Fibroblast of skin of right quadriceps (primary cell): Measurements from ENCODE around the gene CPOX.
A peak's percentile ranks its signal among the peaks of the same experiment; 100 is the strongest.
"Not testable (repeated sequence)": the region's sequence is repeated elsewhere in the genome, so short reads cannot be mapped to it uniquely, and the experiment has no call there.

Source experiments
- DNase-seq: peaks from one replicate; pipeline ENCODE4 v3.0.0-alpha.2; 2013

The CPOX gene

GRCh38 chr3:98561727-98562521 is 31.5 kb downstream of the CPOX start:
- DNase-seq, result peak; percentile 7

DNA sequence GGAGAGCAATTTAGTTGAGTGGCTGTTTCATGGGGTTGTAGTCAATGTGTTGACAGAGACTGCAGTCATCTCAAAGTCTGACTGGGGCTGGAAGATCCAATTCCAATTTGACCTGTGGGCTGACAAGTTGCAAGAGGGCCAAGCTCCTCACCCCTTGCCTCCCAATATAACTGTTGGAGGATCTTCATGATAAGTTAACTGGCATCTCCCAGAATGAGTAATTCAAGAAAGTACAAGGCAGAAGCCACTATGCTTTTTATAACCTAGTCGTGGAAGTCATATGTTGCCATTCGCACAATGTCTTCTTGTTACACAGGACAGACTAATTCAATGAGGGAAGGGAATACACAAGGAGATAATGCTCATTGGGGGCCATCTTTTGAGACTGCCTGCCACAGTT is 32.5 kb downstream of the CPOX start:
- no peak for DNase-seq

DNA sequence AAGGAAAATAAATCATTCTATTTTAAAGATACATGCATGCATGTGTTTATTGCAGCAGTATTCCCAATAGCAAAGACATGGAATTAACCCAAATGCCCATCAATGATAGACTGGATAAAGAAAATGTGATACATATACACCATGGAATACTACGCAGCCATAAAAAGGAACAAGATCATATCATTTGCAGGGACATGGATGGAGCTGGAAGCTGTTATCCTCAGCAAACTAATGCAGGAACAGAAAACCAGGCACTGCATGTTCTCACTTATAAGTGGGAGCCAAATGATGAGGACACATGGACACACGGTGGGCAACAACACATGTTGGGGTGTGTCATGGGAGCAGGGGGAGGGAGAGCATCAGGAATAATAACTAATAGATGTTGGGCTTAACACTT is 33.6 kb downstream of the CPOX start:
- DNase-seq, result not testable (repeated sequence)

GRCh38 chr3:98558100-98558827 is 35.1 kb downstream of the CPOX start:
- DNase-seq, result no peak

- no peak for DNase-seq
These were observed 35.9 kb downstream of the CPOX start for GRCh38 chr3:98557324-98558010.

GRCh38 chr3:98556164-98557130 is 37.0 kb downstream of the CPOX start:
- no peak for DNase-seq

GRCh38 chr3:98555025-98555379 is 38.4 kb downstream of the CPOX start:
- no peak for DNase-seq

DNA sequence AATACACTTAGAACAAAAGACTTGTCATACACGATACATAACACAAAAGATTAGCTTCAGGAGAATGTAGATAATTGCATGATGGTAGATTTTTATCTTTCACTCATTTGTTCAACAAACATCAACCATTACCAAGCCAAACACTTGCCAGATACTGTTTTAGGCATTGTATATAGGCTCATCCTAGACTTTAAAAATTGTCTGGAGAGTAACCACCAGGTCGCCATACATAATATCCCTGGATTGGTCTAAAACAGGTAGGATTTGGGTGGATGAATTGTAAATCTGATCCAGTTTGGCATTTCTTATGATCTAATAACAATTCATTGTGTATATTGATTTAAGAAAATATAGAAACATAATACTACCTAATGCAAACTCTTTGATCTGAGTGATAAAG is 38.8 kb downstream of the CPOX start:
- no peak for DNase-seq

DNA sequence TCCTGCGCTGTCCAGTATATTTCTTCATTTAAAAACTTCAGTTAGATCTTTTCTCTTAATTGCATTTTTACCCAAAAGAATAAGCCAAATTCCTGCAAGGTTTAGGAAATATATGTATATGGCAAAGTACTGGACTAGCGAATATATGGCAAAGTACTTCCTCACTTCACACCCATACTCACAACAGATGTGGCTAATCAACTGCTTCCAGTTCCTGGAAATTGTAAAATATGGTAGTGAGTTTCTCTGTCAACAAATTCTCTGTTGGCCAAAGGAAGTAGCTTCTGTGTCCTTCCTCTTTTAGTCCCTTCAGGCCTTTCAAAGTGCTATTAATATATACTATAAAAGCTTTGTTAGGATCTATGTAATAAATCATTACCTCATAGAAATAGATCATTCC is 39.7 kb downstream of the CPOX start:
- no peak for DNase-seq

DNA sequence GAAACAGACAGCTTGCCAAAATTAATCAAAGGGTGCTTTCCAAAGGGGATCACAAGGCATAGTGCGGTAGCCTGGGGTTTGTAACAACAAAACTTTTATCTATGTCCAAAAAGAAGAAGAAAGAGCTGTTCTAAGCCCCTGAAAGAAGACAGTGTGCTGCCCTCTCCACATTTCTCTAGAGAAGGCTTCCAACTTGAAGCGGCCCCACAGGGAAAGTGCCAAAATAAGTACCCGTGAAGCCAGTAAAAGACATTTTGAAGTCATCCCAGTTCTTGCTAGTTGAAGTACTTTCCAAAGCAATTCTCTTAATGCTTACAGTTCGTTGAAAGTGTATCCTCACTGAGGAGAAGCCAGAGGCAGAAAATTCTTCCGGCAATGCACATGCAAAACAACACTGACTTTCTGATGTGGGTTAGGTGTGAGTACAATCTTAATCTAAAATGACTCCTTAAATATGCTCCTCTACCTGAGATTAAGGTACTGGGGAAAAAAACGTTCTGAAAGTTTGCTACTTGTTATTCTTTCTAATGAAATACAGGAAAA is 40.3 kb downstream of the CPOX start:
- DNase-seq, result no peak

DNA sequence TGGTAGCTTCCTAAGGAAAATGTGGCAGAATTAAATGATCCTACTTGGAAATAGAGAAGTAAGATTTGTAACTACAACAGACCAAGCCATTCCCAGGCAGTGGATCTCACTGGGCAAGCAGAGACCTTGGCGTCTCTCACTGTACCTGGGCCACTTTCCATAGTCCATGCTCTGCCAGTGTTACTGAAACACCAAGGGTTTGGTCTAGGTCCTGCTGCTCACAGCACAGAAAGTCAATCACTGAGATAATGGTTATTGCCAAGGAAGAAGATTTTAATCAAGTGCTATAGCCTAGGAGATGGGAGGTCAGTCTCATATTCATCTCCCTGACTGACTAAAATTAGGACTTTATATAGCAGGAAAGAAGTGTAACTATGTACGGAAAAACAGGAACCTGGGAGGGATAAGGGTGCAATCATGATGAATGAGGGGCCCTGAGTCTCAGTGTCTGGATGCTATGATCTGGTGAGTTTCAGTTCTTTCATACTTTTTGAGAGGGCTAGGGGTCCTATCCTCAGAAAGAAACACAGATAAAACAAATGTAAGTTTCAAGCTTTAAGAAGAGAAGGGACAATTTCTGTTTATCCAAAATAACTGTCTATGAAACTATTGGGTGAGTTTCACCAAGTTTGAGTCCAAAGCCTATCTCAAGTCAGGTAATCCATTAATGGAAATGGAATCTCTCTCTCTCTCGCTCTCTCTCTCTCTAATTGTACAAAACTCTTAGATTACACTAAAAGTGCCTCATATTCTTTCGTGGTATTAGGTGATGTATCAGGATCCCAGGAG is 41.0 kb downstream of the CPOX start:
- no peak for DNase-seq

DNA sequence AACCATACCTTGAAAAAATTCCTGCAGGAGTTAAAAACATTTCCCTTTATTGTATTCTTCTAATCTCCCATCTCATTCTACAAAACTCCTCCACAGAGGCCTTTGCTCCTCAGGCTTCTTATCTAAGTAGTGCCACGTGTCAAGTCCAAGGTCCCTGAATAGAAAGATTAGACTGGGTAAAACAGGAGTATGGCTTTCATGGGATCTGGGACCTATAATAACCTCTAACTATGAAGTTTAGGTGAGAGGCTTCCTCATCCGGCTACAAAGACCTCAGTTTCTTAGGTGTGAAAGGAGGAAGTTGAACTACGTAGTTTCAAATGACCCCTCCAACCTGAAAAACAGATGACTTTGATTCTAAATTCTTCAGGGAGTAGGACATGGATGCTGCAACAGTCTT is 41.7 kb downstream of the CPOX start:
- DNase-seq, result no peak

- no peak for DNase-seq
These were observed 42.2 kb downstream of the CPOX start for GRCh38 chr3:98551236-98551635.

- no peak for DNase-seq
These were observed 42.6 kb downstream of the CPOX start for GRCh38 chr3:98550833-98551232.

DNA sequence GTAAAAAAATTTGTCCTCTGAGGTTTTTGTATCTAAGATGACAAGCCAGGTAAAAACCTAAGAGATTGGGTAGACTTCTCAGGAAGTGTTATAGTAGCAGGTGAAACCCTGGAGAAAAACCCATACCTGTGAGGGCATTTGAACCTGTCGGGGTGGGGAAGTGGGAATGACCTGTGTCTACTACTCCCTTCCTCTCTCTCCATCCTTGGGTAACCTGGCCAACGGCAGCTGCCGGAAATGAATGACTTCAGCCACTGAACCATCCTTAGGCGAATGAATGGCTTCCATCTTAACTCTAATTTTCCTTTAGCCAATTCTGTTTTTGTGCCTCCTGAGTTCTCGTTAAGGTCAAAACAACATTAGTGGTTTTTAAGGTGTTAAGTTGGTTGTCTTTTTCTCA is 44.9 kb downstream of the CPOX start:
- no peak for DNase-seq

DNA sequence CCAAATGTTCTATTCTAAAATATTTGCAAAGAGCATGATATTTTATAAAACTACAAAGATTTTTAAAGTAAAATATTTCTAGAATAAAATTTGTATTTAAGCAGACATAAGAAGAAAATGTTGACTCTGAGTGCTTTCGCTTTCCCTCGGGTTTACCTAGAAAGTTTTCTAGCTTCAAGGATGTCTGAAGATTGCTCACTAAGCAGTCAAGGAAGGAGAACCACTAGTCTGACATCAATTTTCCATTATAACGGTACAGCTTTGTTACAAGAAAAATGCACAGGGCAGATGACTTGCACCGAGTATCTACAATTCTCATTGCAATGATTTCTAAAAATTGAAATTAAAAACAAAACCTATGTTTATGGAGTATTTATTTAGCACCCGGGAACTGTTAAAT is 47.5 kb downstream of the CPOX start:
- DNase-seq, result no peak

- DNase-seq, result no peak
These were observed 50.8 kb downstream of the CPOX start for GRCh38 chr3:98542623-98543022.

DNA sequence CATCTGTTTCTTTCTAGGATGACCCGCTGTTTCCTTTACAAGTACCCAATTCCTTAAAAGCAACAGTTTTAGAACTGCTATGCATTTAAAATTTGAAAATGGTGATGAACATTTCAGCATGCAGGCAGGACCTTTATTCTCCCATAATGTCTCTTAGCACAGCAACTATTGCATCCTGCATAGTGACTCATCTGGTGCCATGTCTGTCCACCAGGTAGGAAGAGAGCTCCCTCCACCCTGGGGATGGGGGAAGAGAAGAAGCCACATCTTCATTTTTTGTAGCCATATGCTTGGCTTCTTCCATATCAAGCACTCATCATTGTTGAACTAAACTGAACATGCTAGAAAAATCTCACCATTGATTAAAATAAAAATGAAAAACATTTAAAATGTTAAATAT is 51.7 kb downstream of the CPOX start:
- no peak for DNase-seq

GRCh38 chr3:98540346-98540745 is 53.1 kb downstream of the CPOX start:
- DNase-seq, result no peak

DNA sequence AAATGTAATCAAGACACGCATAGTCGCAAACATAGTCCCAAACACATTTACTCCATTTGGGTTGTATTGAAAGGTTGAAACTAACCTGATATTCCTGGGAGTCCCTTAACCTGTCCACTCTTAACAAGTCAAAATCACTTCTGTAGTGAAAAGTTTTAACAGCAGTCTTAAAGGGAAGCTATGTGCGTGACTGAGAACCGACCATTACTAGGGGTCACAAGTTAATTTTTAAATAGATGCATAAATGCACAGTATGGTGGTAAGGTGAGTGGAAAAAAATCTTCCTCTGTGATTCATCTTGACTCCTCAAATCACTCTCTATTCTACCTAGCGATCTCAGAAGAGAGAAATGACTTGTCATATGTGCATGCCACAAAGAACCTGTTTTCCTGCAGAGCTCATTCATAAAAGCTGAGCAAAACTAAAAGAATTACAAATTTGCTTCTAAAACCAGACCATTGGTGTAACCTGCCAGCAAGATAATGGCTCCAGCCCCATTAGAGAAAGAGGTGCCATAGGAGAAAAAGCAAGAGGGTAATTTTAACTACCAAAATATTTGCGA is 56.9 kb downstream of the CPOX start:
- no peak for DNase-seq

- DNase-seq, result no peak
These were observed 58.7 kb downstream of the CPOX start for GRCh38 chr3:98534734-98535133.
